WTC11 (cell line): ENCODE results near the gene FGFR2. TPM values are rescaled to one million over a fixed set of nuclear protein-coding genes. Genes with fewer than 3 reads are reported as not detected.

ENCODE experiments used
- ATAC-seq: fragments of 200-7000 bp; cut with Tn5 transposase; 2 replicates; pipeline ENCODE4 v1.10.0; 2021; ENCODE audit warnings: mild to moderate bottlenecking, moderate library complexity
- CTCF ChIA-PET: fragments of 300-600 bp; sonication (Branson Sonifier 250); formaldehyde crosslinking; loops from one replicate; lab custom pipeline; 2021; ENCODE audit warnings: antibody characterized with exemption; lab: Charles Lee
- POLR2A ChIA-PET: fragments of 350-600 bp; sonication (Branson Sonifier 250); formaldehyde crosslinking; loops from one replicate; lab custom pipeline; 2021; ENCODE audit warnings: antibody characterized with exemption; lab: Charles Lee
- DNase-seq: peaks from one replicate; pipeline ENCODE4 v3.0.0; 2021; ENCODE audit warnings: low spot score
- H3K27ac Mint-ChIP-seq: 2 replicates; pipeline ENCODE4 v1.8.0; 2021; ENCODE audit warnings: mixed read lengths
- H3K27me3 Mint-ChIP-seq: 2 replicates; pipeline ENCODE4 v1.8.0; 2021; ENCODE audit warnings: low read depth, mild to moderate bottlenecking, moderate library complexity, mixed read lengths
- H3K36me3 Mint-ChIP-seq: 2 replicates; pipeline ENCODE4 v1.8.0; 2021; ENCODE audit warnings: mixed read lengths
- H3K4me1 Mint-ChIP-seq: 2 replicates; pipeline ENCODE4 v1.8.0; 2022; ENCODE audit warnings: mixed read lengths
- H3K4me3 Mint-ChIP-seq: 2 replicates; pipeline ENCODE4 v1.8.0; 2021; ENCODE audit warnings: mild to moderate bottlenecking, moderate library complexity, mixed read lengths
- H3K9me3 Mint-ChIP-seq: 2 replicates; pipeline ENCODE4 v1.8.0; 2021; ENCODE audit warnings: mixed read lengths
- CREM ChIP-seq: sonication (generic); formaldehyde crosslinking; IDR thresholded peaks from 2 replicates; pipeline ENCODE4 v1.8.1; 2022; ENCODE audit warnings: mild to moderate bottlenecking, missing genetic modification reagents, moderate library complexity
- ESRRA ChIP-seq: sonication (generic); formaldehyde crosslinking; IDR thresholded peaks from 2 replicates; pipeline ENCODE4 v1.8.1; 2022; ENCODE audit warnings: mild to moderate bottlenecking, missing genetic modification reagents, borderline replicate concordance
- ETV6 ChIP-seq: sonication (generic); formaldehyde crosslinking; IDR thresholded peaks from 2 replicates; pipeline ENCODE4 v1.8.1; 2022; ENCODE audit warnings: mild to moderate bottlenecking, missing genetic modification reagents
- IRF1 ChIP-seq: sonication (generic); formaldehyde crosslinking; IDR thresholded peaks from 2 replicates; pipeline ENCODE4 v1.8.0; 2023; ENCODE audit warnings: missing genetic modification reagents
- IRF2 ChIP-seq: sonication (generic); formaldehyde crosslinking; IDR thresholded peaks from 2 replicates; pipeline ENCODE4 v1.8.0; 2022; ENCODE audit warnings: low read depth, missing genetic modification reagents, borderline replicate concordance
- JAZF1 ChIP-seq: fragments of 250-450 bp; sonication (Bioruptor Pico); IDR thresholded peaks from 2 replicates; pipeline ENCODE4 v1.9.0; 2021; ENCODE audit warnings: moderate library complexity, mild to moderate bottlenecking, inconsistent platforms
- JUN ChIP-seq: sonication (generic); formaldehyde crosslinking; IDR thresholded peaks from 2 replicates; pipeline ENCODE4 v1.8.0; 2023; ENCODE audit warnings: mild to moderate bottlenecking, missing genetic modification reagents
- KAT7 ChIP-seq: sonication (generic); formaldehyde crosslinking; IDR thresholded peaks from 2 replicates; pipeline ENCODE4 v1.8.1; 2023; ENCODE audit warnings: missing genetic modification reagents, mild to moderate bottlenecking, borderline replicate concordance
- MXD4 ChIP-seq: fragments of 250-450 bp; sonication (Bioruptor Pico); IDR thresholded peaks from 2 replicates; pipeline ENCODE4 v1.8.0; 2021; ENCODE audit warnings: mild to moderate bottlenecking, moderate library complexity, borderline replicate concordance
- NFATC4 ChIP-seq: fragments of 250-450 bp; sonication (Bioruptor Pico); IDR thresholded peaks from 2 replicates; pipeline ENCODE4 v1.9.0; 2021; ENCODE audit warnings: mild to moderate bottlenecking
- PRRX2 ChIP-seq: fragments of 250-450 bp; sonication (Bioruptor Pico); IDR thresholded peaks from 2 replicates; pipeline ENCODE4 v1.8.0; 2021; ENCODE audit warnings: mild to moderate bottlenecking
- RORB ChIP-seq: fragments of 250-450 bp; sonication (Bioruptor Pico); IDR thresholded peaks from 2 replicates; pipeline ENCODE4 v1.9.0; 2021; ENCODE audit warnings: mild to moderate bottlenecking
- SMAD3 ChIP-seq: sonication (generic); formaldehyde crosslinking; IDR thresholded peaks from 2 replicates; pipeline ENCODE4 v1.8.0; 2022; ENCODE audit warnings: missing genetic modification reagents, mild to moderate bottlenecking, borderline replicate concordance
- SMAD4 ChIP-seq: sonication (generic); formaldehyde crosslinking; IDR thresholded peaks from 2 replicates; pipeline ENCODE4 v1.8.0; 2022; ENCODE audit warnings: mild to moderate bottlenecking, missing genetic modification reagents
- ZNF232 ChIP-seq: sonication (generic); formaldehyde crosslinking; IDR thresholded peaks from 2 replicates; pipeline ENCODE4 v1.8.0; 2022; ENCODE audit warnings: mild to moderate bottlenecking, missing genetic modification reagents
- ZNF425 ChIP-seq: fragments of 250-450 bp; sonication (Bioruptor Pico); conservative IDR thresholded peaks from 2 replicates; pipeline ENCODE4 v1.9.0; 2021; ENCODE audit warnings: mild to moderate bottlenecking
- total RNA-seq: library from RNA; stranded (reverse); gene quantifications from 3 replicates; pipeline ENCODE4 v1.2.3, GENCODE V29; 2021
- TF ChIP-seq, protein P1 (sequence below): fragments of 200-600 bp; IDR thresholded peaks from 2 replicates; pipeline ENCODE4 v1.8.0; 2022; ENCODE audit warnings: antibody characterized with exemption
- TF ChIP-seq, protein P2 (sequence below): sonication (generic); formaldehyde crosslinking; IDR thresholded peaks from 2 replicates; pipeline ENCODE4 v1.8.1; 2022; ENCODE audit warnings: low read depth, missing genetic modification reagents, borderline replicate concordance
- TF ChIP-seq, protein P3 (sequence below): sonication (generic); formaldehyde crosslinking; IDR thresholded peaks from 2 replicates; pipeline ENCODE4 v1.8.1; 2023; ENCODE audit warnings: mild to moderate bottlenecking, missing genetic modification reagents, borderline replicate concordance
- TF ChIP-seq, protein P4 (sequence below): sonication (generic); formaldehyde crosslinking; IDR thresholded peaks from 2 replicates; pipeline ENCODE4 v1.8.1; 2023; ENCODE audit warnings: mild to moderate bottlenecking, missing genetic modification reagents, moderate library complexity

FGFR2 gene
- total RNA-seq, 1 experiment from 2014 or later, result 95.0 TPM

GRCh38 chr10:121580276-121581116 lies 17.7 kb downstream of the FGFR2 start (continued):
- TF ChIP-seq ZNF232 (CRISPR knock-in tag) (0 out of 2 replicates have a peak, but pooled peaks have one; percentile 57), ESRRA (CRISPR knock-in tag) (no peak), SMAD3 (0 out of 2 replicates have a peak, but pooled peaks have one; percentile 63), IRF1 (CRISPR knock-in tag) (0 out of 2 replicates have a peak, but pooled peaks have one; percentile 41), SMAD4 (no peak), MXD4 (CRISPR knock-in tag) (no peak), RORB (CRISPR knock-in tag) (no peak), NFATC4 (CRISPR knock-in tag) (no peak)
- TF ChIP-seq, protein P1, sequence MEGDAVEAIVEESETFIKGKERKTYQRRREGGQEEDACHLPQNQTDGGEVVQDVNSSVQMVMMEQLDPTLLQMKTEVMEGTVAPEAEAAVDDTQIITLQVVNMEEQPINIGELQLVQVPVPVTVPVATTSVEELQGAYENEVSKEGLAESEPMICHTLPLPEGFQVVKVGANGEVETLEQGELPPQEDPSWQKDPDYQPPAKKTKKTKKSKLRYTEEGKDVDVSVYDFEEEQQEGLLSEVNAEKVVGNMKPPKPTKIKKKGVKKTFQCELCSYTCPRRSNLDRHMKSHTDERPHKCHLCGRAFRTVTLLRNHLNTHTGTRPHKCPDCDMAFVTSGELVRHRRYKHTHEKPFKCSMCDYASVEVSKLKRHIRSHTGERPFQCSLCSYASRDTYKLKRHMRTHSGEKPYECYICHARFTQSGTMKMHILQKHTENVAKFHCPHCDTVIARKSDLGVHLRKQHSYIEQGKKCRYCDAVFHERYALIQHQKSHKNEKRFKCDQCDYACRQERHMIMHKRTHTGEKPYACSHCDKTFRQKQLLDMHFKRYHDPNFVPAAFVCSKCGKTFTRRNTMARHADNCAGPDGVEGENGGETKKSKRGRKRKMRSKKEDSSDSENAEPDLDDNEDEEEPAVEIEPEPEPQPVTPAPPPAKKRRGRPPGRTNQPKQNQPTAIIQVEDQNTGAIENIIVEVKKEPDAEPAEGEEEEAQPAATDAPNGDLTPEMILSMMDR, result no peak

GRCh38 chr10:121579656-121580055 lies 18.6 kb downstream of the FGFR2 start:
- H3K9me3 Mint-ChIP-seq, result no peaks in the 10 kb centered on the region
- H3K27ac Mint-ChIP-seq, result peak overlapping the region; percentile 99
- TF ChIP-seq JAZF1 (no peak), PRRX2 (CRISPR knock-in tag) (no peak), CREM (CRISPR knock-in tag) (no peak), KAT7 (CRISPR knock-in tag) (no peak), IRF2 (CRISPR knock-in tag) (no peak), NFATC4 (CRISPR knock-in tag) (no peak), JUN (no peak), ZNF425 (CRISPR knock-in tag) (no peak), ETV6 (no peak)
- TF ChIP-seq, protein P2, sequence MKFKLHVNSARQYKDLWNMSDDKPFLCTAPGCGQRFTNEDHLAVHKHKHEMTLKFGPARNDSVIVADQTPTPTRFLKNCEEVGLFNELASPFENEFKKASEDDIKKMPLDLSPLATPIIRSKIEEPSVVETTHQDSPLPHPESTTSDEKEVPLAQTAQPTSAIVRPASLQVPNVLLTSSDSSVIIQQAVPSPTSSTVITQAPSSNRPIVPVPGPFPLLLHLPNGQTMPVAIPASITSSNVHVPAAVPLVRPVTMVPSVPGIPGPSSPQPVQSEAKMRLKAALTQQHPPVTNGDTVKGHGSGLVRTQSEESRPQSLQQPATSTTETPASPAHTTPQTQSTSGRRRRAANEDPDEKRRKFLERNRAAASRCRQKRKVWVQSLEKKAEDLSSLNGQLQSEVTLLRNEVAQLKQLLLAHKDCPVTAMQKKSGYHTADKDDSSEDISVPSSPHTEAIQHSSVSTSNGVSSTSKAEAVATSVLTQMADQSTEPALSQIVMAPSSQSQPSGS, result no peak
- TF ChIP-seq, protein P3, sequence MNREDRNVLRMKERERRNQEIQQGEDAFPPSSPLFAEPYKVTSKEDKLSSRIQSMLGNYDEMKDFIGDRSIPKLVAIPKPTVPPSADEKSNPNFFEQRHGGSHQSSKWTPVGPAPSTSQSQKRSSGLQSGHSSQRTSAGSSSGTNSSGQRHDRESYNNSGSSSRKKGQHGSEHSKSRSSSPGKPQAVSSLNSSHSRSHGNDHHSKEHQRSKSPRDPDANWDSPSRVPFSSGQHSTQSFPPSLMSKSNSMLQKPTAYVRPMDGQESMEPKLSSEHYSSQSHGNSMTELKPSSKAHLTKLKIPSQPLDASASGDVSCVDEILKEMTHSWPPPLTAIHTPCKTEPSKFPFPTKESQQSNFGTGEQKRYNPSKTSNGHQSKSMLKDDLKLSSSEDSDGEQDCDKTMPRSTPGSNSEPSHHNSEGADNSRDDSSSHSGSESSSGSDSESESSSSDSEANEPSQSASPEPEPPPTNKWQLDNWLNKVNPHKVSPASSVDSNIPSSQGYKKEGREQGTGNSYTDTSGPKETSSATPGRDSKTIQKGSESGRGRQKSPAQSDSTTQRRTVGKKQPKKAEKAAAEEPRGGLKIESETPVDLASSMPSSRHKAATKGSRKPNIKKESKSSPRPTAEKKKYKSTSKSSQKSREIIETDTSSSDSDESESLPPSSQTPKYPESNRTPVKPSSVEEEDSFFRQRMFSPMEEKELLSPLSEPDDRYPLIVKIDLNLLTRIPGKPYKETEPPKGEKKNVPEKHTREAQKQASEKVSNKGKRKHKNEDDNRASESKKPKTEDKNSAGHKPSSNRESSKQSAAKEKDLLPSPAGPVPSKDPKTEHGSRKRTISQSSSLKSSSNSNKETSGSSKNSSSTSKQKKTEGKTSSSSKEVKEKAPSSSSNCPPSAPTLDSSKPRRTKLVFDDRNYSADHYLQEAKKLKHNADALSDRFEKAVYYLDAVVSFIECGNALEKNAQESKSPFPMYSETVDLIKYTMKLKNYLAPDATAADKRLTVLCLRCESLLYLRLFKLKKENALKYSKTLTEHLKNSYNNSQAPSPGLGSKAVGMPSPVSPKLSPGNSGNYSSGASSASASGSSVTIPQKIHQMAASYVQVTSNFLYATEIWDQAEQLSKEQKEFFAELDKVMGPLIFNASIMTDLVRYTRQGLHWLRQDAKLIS (CRISPR knock-in tag), result no peak
- TF ChIP-seq, protein P4, sequence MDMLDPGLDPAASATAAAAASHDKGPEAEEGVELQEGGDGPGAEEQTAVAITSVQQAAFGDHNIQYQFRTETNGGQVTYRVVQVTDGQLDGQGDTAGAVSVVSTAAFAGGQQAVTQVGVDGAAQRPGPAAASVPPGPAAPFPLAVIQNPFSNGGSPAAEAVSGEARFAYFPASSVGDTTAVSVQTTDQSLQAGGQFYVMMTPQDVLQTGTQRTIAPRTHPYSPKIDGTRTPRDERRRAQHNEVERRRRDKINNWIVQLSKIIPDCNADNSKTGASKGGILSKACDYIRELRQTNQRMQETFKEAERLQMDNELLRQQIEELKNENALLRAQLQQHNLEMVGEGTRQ (CRISPR knock-in tag), result no peak
- ATAC-seq (peak; percentile 24), DNase-seq (peak; percentile 49)
- H3K4me3 Mint-ChIP-seq, result peak overlapping the region; percentile 57
- peaks cover 18% of the 10 kb centered on the region for H3K36me3 Mint-ChIP-seq
- H3K27me3 Mint-ChIP-seq, result no peaks in the 10 kb centered on the region
- POLR2A ChIA-PET, result interaction anchor here (0.7 to 1.4 kb wide), 3 partner anchors 12 to 635 kb away, joined by 3 to 6 read pairs (median 3); partner anchors contain the start of gene FGFR2
- peaks cover 87% of the 10 kb centered on the region for H3K4me1 Mint-ChIP-seq
- CTCF ChIA-PET, result interaction anchor here (0.7 to 1.5 kb wide), 6 partner anchors 13 to 631 kb away, joined by 3 to 8 read pairs (median 4); no protein-coding TSS in a partner anchor
